ENCODE measurements around the gene AOAH. TPM values are rescaled to one million over a fixed set of nuclear protein-coding genes. Genes with fewer than 3 reads are reported as not detected.
"Not testable (repeated sequence)": the region's sequence is repeated elsewhere in the genome, so short reads cannot be mapped to it uniquely, and the experiment has no call there.

AOAH gene
- total and polyA plus RNA-seq, 2 donors (not counting 3 experiments of a cell fraction or from before 2014, with no cell fraction given): not detected

DNA sequence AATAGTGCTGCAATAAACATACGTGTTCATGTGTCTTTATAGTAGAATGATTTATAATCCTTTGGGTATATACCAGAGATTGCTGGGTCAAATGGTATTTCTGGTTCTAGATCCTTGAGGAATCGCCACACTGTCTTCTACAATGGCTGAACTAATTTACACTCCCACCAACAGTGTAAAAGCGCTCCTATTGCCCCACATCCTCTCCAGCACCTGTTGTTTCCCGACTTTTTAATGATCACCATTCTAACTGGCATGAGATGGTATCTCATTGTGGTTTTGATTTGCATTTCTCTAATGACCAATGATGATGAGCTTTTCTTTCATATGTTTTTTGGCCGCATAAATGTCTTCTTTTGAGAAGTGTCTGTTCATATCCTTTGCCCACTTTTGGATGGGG, 235.6 kb downstream of the AOAH start:
- H3K9ac ChIP-seq (replicated peaks; ENCODE audit: extremely low read depth, insufficient read depth, low read length); H3K4me2 ChIP-seq (ENCODE audit: insufficient read depth, low read length); POLR2A ChIA-PET; H3K4me3 ChIP-seq (replicated peaks in 1 of 3; ENCODE audit: insufficient read depth in 1 of 3, low read depth in 1 of 3, low read length in 3 of 3); H4K20me1 ChIP-seq (replicated peaks; ENCODE audit: control insufficient read depth, extremely low read depth, insufficient read depth, low read length); H3K4me1 ChIP-seq (ENCODE audit: control insufficient read depth, extremely low read depth, insufficient read depth, low read length); H3K27ac ChIP-seq (ENCODE audit: insufficient read depth, low read depth, low read length); FAIRE-seq; H3K79me2 ChIP-seq (ENCODE audit: control insufficient read depth, insufficient read depth, low read length); DNase-seq (ENCODE audit: low read depth, low spot score); H3K9me3 ChIP-seq (replicated peaks; ENCODE audit: control insufficient read depth, insufficient read depth, low read length); dilution Hi-C loops (cut with MboI; ENCODE audit: extremely low pct_ligation_motif_present, low sequenced_read_pairs); BruUV-seq (replicated peaks); H2AFZ ChIP-seq (ENCODE audit: low read depth, low read length); H3K36me3 ChIP-seq (ENCODE audit: control insufficient read depth in 2 of 2, extremely low read depth in 1 of 2, insufficient read depth in 2 of 2, low read length in 2 of 2); H3K9me1 ChIP-seq (replicated peaks; ENCODE audit: control insufficient read depth, extremely low read depth, insufficient read depth, low read length): not testable (repeated sequence)
- intact Hi-C loops (cut with micrococcal nuclease): loop anchor here (5.0 kb wide), 1 partner anchor 479 kb away; no protein-coding TSS in a partner anchor
- CTCF ChIA-PET: interaction anchor here (1.3 to 8.3 kb wide), 8 partner anchors 47 to 1317 kb away, joined by 3 to 182 read pairs (median 13); no protein-coding TSS in a partner anchor
- peaks cover 8 to 23% of the 10 kb centered on the region in 2 experiments for H3K27me3 ChIP-seq (ENCODE audit: control insufficient read depth in 2 of 2, insufficient read depth in 2 of 2, low read length in 2 of 2)

DNA sequence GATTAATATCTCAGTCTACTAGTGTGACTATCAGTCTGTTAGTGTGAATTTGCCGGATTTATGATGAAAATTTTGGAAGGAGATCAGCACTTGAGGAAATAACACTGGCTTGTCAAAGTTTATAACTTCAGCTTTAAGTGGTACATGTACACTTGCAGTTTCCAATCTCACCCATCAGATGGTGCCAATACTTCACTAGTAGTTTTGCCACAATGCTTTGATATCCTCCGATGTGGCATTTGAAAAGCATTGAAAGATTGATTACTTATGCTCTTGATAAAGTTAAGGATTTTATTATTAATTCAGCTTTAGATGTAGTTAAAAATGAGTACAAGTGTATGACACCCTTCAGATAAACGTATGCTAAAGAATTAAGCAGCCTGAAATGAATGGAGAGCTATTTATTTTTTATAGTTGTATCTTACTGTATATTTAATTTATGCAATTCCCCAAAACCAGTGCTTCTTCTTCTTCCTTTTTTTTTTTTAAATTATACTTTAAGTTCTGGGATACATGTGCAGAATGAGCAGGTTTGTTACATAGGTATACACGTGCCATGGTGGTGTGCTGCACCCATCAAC, 236.4 kb downstream of the AOAH start:
- H4K20me1 ChIP-seq (replicated peaks; ENCODE audit: control insufficient read depth, extremely low read depth, insufficient read depth, low read length): no peaks in the 10 kb centered on the region
- no peak overlapping the region for H3K4me2 ChIP-seq (ENCODE audit: insufficient read depth, low read length)
- dilution Hi-C loops (cut with MboI; ENCODE audit: extremely low pct_ligation_motif_present, low sequenced_read_pairs): no loop called here
- no peak overlapping the region for H3K9ac ChIP-seq (replicated peaks; ENCODE audit: extremely low read depth, insufficient read depth, low read length)
- H3K79me2 ChIP-seq (ENCODE audit: control insufficient read depth, insufficient read depth, low read length): no peaks in the 10 kb centered on the region
- H3K9me1 ChIP-seq (replicated peaks; ENCODE audit: control insufficient read depth, extremely low read depth, insufficient read depth, low read length): no peaks in the 10 kb centered on the region
- peaks cover 8 to 25% of the 10 kb centered on the region in 2 experiments for H3K27me3 ChIP-seq (ENCODE audit: control insufficient read depth in 2 of 2, insufficient read depth in 2 of 2, low read length in 2 of 2)
- POLR2A ChIA-PET: no interaction called here
- CTCF ChIA-PET: interaction anchor here (0.5 to 8.3 kb wide), 41 partner anchors 10 to 1346 kb away, joined by 3 to 182 read pairs (median 5); no protein-coding TSS in a partner anchor
- H3K36me3 ChIP-seq (ENCODE audit: control insufficient read depth in 2 of 2, extremely low read depth in 1 of 2, insufficient read depth in 2 of 2, low read length in 2 of 2): no peaks in the 10 kb centered on the region
- H2AFZ ChIP-seq (ENCODE audit: low read depth, low read length): no peak overlapping the region
- FAIRE-seq: peak; percentile 91
- TF ChIP-seq, protein P1, sequence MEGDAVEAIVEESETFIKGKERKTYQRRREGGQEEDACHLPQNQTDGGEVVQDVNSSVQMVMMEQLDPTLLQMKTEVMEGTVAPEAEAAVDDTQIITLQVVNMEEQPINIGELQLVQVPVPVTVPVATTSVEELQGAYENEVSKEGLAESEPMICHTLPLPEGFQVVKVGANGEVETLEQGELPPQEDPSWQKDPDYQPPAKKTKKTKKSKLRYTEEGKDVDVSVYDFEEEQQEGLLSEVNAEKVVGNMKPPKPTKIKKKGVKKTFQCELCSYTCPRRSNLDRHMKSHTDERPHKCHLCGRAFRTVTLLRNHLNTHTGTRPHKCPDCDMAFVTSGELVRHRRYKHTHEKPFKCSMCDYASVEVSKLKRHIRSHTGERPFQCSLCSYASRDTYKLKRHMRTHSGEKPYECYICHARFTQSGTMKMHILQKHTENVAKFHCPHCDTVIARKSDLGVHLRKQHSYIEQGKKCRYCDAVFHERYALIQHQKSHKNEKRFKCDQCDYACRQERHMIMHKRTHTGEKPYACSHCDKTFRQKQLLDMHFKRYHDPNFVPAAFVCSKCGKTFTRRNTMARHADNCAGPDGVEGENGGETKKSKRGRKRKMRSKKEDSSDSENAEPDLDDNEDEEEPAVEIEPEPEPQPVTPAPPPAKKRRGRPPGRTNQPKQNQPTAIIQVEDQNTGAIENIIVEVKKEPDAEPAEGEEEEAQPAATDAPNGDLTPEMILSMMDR (IDR thresholded peaks at IDR 0.05; ENCODE audit: extremely low read depth in 1 of 2, insufficient read depth in 1 of 2, low read depth in 1 of 2, low read length in 2 of 2): peak; percentile 38 to 53
- TF ChIP-seq GATA2 (IDR thresholded peaks at IDR 0.05; ENCODE audit: insufficient read depth, insufficient read length, low read depth, low read length) (no peak), FOS (IDR thresholded peaks at IDR 0.05; ENCODE audit: borderline replicate concordance, insufficient read depth, low read length) (no peak), EZH2 (IDR thresholded peaks at IDR 0.05; ENCODE audit: borderline replicate concordance, low read depth, low read length, severe bottlenecking) (no peak), MYC (IDR thresholded peaks at IDR 0.05; ENCODE audit: low read depth, low read length) (no peak), JUN (IDR thresholded peaks at IDR 0.05; ENCODE audit: borderline replicate concordance, insufficient read depth, insufficient read length, low read depth) (no peak), POLR2A (IDR thresholded peaks at IDR 0.05; ENCODE audit: low read depth, low read length) (no peak)
- TF ChIP-seq, protein P2, sequence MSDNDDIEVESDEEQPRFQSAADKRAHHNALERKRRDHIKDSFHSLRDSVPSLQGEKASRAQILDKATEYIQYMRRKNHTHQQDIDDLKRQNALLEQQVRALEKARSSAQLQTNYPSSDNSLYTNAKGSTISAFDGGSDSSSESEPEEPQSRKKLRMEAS (IDR thresholded peaks at IDR 0.05; ENCODE audit: insufficient read depth, insufficient read length): no peak
- peak; percentile 70 for DNase-seq (ENCODE audit: low read depth, low spot score)
- no peak overlapping the region for H3K4me3 ChIP-seq (replicated peaks in 1 of 3; ENCODE audit: insufficient read depth in 1 of 3, low read depth in 1 of 3, low read length in 3 of 3)
- no peaks in the 10 kb centered on the region for H3K4me1 ChIP-seq (ENCODE audit: control insufficient read depth, extremely low read depth, insufficient read depth, low read length)
- no peaks in the 10 kb centered on the region for H3K9me3 ChIP-seq (replicated peaks; ENCODE audit: control insufficient read depth, insufficient read depth, low read length)
- intact Hi-C loops (cut with micrococcal nuclease): loop anchor here (1.0 to 5.0 kb wide), 4 partner anchors 183 to 711 kb away; no protein-coding TSS in a partner anchor
- no peak overlapping the region for H3K27ac ChIP-seq (ENCODE audit: insufficient read depth, low read depth, low read length)
- no TSS peak for BruUV-seq (replicated peaks)

All from endothelial cell of umbilical vein (primary cell).